ENCODE measurements around the gene PLSCR2.
"Not testable (repeated sequence)": the region's sequence is repeated elsewhere in the genome, so short reads cannot be mapped to it uniquely, and the experiment has no call there.

Gene PLSCR2

DNA sequence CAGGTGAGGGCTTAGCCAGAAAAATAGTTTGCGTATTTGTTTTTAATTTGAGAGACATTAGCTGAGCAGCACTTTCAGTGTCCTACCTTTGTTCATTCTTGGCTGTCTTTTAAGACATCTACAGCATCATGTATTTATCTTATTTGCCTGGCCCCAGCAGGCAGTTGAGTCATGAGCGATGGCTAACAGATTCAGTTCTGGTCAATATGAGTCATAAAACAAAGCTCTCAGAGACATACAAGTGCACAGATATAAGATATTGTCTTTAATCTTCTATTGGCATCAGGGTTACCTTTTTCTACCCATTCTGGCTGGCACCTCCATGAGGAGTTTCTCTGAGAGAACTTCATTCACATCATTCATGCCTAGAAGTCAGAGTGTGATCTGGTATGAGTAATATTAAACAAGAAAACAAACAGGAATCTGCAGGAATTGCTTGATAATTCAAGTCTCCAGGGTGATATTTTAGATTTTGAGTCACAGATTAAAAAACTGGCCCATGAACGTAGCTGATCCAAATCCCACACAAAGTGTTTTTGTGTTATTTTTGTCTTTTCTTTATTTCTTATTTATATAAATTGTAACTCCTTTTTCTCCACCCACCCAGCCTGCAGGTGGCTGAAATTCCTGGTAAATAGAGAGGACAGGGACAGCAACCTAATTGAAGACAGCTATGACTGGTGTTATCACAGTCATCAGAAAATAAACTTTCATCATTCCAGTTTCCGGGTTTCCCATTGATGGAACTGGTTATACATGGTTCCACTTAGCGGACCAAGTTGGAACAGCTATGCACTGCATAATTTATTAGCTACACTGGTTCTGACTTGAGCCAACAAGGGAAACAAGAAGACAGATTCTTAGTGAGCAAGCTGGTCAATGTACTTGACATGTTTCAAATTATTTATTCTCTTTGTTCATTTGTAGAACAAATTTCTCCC, 47.3 kb downstream of the PLSCR2 start:
- no peak for DNase-seq (ENCODE audit: low read depth)
- TF ChIP-seq MYC (IDR thresholded peaks at IDR 0.05; ENCODE audit: low read depth, low read length) (no peak), POLR2A (IDR thresholded peaks at IDR 0.05; ENCODE audit: extremely low read depth, insufficient read length) (no peak)
- TF ChIP-seq, protein P1, sequence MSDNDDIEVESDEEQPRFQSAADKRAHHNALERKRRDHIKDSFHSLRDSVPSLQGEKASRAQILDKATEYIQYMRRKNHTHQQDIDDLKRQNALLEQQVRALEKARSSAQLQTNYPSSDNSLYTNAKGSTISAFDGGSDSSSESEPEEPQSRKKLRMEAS (IDR thresholded peaks at IDR 0.05; ENCODE audit: low read depth, low read length), result no peak
- TF ChIP-seq, protein P2, sequence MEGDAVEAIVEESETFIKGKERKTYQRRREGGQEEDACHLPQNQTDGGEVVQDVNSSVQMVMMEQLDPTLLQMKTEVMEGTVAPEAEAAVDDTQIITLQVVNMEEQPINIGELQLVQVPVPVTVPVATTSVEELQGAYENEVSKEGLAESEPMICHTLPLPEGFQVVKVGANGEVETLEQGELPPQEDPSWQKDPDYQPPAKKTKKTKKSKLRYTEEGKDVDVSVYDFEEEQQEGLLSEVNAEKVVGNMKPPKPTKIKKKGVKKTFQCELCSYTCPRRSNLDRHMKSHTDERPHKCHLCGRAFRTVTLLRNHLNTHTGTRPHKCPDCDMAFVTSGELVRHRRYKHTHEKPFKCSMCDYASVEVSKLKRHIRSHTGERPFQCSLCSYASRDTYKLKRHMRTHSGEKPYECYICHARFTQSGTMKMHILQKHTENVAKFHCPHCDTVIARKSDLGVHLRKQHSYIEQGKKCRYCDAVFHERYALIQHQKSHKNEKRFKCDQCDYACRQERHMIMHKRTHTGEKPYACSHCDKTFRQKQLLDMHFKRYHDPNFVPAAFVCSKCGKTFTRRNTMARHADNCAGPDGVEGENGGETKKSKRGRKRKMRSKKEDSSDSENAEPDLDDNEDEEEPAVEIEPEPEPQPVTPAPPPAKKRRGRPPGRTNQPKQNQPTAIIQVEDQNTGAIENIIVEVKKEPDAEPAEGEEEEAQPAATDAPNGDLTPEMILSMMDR (IDR thresholded peaks at IDR 0.05; ENCODE audit: low read depth, low read length), result no peak
- H3K4me3 ChIP-seq (ENCODE audit: low read depth, low read length), result no peak overlapping the region

DNA sequence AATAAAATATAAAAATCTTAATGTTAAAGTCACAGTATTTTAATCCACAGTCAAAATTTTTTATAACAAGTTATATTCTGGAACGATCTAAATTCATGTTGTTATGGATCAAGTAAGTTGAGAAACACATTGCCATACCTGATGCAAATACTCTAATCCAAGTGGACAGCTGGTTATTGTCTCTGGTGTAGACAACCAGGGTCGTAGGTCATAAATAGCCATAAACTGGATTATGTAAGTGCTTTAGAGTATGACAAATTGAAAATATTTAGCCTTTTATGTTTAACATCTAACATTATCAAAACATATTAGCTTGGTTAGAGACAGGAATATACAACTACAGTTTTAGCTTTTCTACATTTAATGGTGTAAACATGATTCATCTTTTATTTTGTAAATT, 53.0 kb downstream of the PLSCR2 start:
- H3K4me3 ChIP-seq (ENCODE audit: low read depth, low read length), result no peak overlapping the region
- TF ChIP-seq MYC (IDR thresholded peaks at IDR 0.05; ENCODE audit: low read depth, low read length), result no peak
- TF ChIP-seq, protein P2 (IDR thresholded peaks at IDR 0.05; ENCODE audit: low read depth, low read length), result no peak
- no peak for DNase-seq (ENCODE audit: low read depth)

DNA sequence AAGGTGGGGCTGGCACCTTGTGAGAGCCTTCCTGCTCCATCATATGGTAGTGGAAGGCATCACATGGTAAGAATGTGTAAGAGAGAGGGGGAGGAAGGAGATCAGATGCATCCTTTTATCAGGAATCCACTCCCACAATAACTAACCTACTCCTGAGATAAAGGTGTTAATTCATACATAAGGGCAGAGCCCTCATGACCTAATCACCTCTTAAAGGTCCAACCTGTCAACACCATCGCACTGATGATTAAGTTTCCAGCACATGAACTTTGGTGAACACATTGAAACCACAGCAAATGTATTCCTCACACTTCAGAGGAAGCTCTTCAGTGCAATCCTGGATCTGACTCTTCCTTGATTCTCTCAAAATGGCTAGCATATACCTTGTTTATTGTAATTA, 55.4 kb downstream of the PLSCR2 start:
- no peak overlapping the region for H3K4me3 ChIP-seq (ENCODE audit: low read depth, low read length)
- TF ChIP-seq MYC (IDR thresholded peaks at IDR 0.05; ENCODE audit: low read depth, low read length) (no peak), POLR2A (IDR thresholded peaks at IDR 0.05; ENCODE audit: extremely low read depth, insufficient read length) (no peak)
- TF ChIP-seq, protein P1 (IDR thresholded peaks at IDR 0.05; ENCODE audit: low read depth, low read length), result no peak
- TF ChIP-seq, protein P2 (IDR thresholded peaks at IDR 0.05; ENCODE audit: low read depth, low read length), result no peak
- no peak for DNase-seq (ENCODE audit: low read depth)

DNA sequence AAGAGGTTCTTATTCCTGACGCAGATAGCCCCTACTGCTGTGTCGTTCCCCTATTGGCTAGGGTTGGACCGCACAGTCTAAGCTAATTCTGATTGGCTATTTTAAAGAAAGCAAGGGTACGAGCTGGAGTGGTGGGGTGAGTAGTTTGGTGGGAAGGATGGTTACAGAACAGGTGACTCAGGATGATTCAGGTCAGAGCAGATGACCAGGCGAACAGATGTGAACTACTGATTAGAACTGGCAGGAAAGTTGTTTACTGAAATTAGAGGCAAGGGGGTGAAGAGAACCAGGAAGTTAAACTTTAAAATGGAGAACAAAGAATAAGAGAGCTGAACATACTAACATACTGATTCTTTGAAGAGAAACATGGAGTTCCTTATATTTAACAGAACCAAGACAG, 56.6 kb downstream of the PLSCR2 start:
- not testable (repeated sequence) for DNase-seq (ENCODE audit: low read depth); H3K4me3 ChIP-seq (ENCODE audit: low read depth, low read length)

DNA sequence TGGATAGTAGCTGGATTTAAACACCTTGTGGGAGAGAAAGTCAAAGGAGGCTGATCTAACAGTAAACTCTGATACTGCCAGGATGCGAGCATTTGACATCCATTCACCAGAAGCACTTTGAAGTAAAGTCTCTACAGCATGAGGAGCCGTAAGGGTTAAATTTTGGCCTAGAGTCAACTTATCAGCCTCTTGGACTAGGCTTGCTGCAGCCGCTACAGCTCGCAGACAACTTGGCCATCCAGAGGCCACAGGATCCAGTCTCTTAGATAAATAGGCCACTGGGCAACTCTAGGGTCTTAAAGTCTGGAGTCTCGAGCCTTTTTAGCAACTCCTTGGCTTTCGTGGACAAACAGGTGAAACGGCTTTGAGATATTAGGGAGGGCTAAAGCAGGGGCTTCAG, 61.4 kb downstream of the PLSCR2 start:
- DNase-seq (ENCODE audit: low read depth), result no peak
- TF ChIP-seq POLR2A (IDR thresholded peaks at IDR 0.05; ENCODE audit: extremely low read depth, insufficient read length) (no peak), MYC (IDR thresholded peaks at IDR 0.05; ENCODE audit: low read depth, low read length) (no peak)
- TF ChIP-seq, protein P2 (IDR thresholded peaks at IDR 0.05; ENCODE audit: low read depth, low read length), result no peak
- TF ChIP-seq, protein P1 (IDR thresholded peaks at IDR 0.05; ENCODE audit: low read depth, low read length), result no peak
- H3K4me3 ChIP-seq (ENCODE audit: low read depth, low read length), result no peak overlapping the region

DNA sequence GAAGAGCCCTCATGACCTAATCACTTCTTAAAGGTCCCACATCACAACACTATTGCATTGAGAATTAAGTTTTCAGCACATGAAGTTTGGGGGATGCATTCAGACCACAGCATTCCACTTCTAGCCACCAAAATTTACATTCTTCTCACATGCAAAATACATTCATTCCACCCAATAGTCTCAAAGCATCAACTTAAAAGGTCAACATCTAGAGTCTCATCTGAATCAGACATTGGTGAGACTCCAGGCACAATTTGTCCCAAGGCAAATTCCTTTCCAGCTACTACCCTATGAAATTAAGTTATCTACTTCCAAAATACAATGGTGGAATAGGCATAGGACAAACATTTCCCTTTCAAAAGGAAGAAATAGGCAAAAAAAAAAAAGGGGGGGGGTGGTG, 64.9 kb downstream of the PLSCR2 start:
- TF ChIP-seq MYC (IDR thresholded peaks at IDR 0.05; ENCODE audit: low read depth, low read length) (no peak), POLR2A (IDR thresholded peaks at IDR 0.05; ENCODE audit: extremely low read depth, insufficient read length) (no peak)
- TF ChIP-seq, protein P1 (IDR thresholded peaks at IDR 0.05; ENCODE audit: low read depth, low read length), result no peak
- TF ChIP-seq, protein P2 (IDR thresholded peaks at IDR 0.05; ENCODE audit: low read depth, low read length), result no peak
- H3K4me3 ChIP-seq (ENCODE audit: low read depth, low read length), result no peak overlapping the region
- DNase-seq (ENCODE audit: low read depth), result no peak

Data from NB4 (cell line).